DOHH2 (cell line): Measurements from ENCODE around the gene LRP8.

Experiments used
- EZH2phosphoT487 ChIP-seq: fragments of 200-600 bp; sonication (generic); IDR thresholded peaks from 2 replicates; pipeline ENCODE4 v1.6.1; 2017; ENCODE audit warnings: borderline replicate concordance, mild to moderate bottlenecking, antibody characterized with exemption, low read length, moderate library complexity, mixed read lengths
- TF ChIP-seq, protein P1 (sequence below): fragments of 200-600 bp; sonication (generic); IDR thresholded peaks from one replicate; pipeline ENCODE4 v1.5.1; 2014; ENCODE audit warnings: antibody characterized with exemption, mild to moderate bottlenecking, low read depth, low read length; ENCODE audit not compliant: poor library complexity, severe bottlenecking

DNA sequence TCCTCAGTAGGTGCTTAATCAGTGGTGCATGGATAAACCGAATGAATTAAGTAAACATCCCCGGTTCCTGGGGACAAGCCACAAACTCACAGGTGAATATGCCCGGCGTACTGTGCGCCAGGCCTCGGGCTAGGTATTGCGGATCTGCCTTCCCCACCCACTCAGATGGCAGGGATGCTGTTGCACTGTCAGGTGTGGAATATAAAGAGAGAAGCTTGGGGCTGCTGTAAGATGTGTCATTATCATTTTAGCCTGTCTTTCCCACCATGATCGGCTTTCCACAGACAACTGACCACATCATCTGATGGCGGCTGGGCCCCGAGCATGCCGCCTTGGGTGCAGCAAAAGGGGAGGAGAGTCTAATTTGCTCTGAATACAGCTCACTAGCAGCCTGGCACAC is 45.4 kb upstream of the LRP8 start:
- TF ChIP-seq, protein P1, sequence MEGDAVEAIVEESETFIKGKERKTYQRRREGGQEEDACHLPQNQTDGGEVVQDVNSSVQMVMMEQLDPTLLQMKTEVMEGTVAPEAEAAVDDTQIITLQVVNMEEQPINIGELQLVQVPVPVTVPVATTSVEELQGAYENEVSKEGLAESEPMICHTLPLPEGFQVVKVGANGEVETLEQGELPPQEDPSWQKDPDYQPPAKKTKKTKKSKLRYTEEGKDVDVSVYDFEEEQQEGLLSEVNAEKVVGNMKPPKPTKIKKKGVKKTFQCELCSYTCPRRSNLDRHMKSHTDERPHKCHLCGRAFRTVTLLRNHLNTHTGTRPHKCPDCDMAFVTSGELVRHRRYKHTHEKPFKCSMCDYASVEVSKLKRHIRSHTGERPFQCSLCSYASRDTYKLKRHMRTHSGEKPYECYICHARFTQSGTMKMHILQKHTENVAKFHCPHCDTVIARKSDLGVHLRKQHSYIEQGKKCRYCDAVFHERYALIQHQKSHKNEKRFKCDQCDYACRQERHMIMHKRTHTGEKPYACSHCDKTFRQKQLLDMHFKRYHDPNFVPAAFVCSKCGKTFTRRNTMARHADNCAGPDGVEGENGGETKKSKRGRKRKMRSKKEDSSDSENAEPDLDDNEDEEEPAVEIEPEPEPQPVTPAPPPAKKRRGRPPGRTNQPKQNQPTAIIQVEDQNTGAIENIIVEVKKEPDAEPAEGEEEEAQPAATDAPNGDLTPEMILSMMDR = no peak
- TF ChIP-seq EZH2phosphoT487 = no peak
